Measurements from ENCODE around the gene FGFR1OP2. TPM values are rescaled to one million over a fixed set of nuclear protein-coding genes. Genes with fewer than 3 reads are reported as not detected.

The FGFR1OP2 gene
- total RNA-seq: 100 to 1,000 TPM; 102 to 103 TPM
- polyA plus RNA-seq (ENCODE audit: insufficient read depth, low read depth, low replicate concordance): 30.5 TPM
- long read RNA-seq, donor 1, transcript FGFR1OP2-202 (6 exons, 2,790 nt): minor isoform, 7 of 25 reads
- long read RNA-seq, donor 1, transcript FGFR1OP2-201 (7 exons, 2,924 nt): minor isoform, 7 of 25 reads
- long read RNA-seq, donor 1, transcript FGFR1OP2-206 (5 exons, 956 nt): major isoform, 8 of 25 reads
- long read RNA-seq, donor 1, partial matches to known transcripts: 0 of 25 reads
- long read RNA-seq, donor 1, other reads (novel, unspliced or antisense): 0 of 25 reads
- long read RNA-seq, donor 2, transcript FGFR1OP2-202 (6 exons, 2,790 nt): minor isoform, 5 of 33 reads
- long read RNA-seq, donor 2, transcript FGFR1OP2-201 (7 exons, 2,924 nt): major isoform, 7 of 33 reads
- long read RNA-seq, donor 2, partial matches to known transcripts: 15 of 33 reads
- long read RNA-seq, donor 2, other reads (novel, unspliced or antisense): 0 of 33 reads

- peak; percentile 99 for DNase-seq
- Histone ChIP-seq H3K9me3 (no peaks in the 10 kb centered on the region), H3K36me3 (ENCODE audit: low read depth, missing control alignments) (no peaks in the 10 kb centered on the region), H3K4me1 (peaks cover 31% of the 10 kb centered on the region), H3K27me3 (no peaks in the 10 kb centered on the region), H3K4me3 (peak within 1 kb of the TSS; percentile 85 to 99), H3K27ac (peak within 1 kb of the TSS; percentile 99)
- intact Hi-C loops (cut with DNase I; ENCODE audit: low total_unique reads): no loop called here
- 0 to 1% methylated on average over 40 to 69 of the region's 69 CpGs for WGBS, 2 donors
- TF ChIP-seq POLR2A (IDR thresholded peaks at IDR 0.05) (peak; percentile 92), CTCF (IDR thresholded peaks at IDR 0.05) (no peak)
These were observed at the start of gene FGFR1OP2, which contains the start of gene INTS13 for GRCh38 chr12:26937863-26938700. TSS of gene FGFR1OP2 (plus strand) at chr12:26938470. CDS start at chr12:26954159, 15,689 bp downstream. TSS of gene INTS13 (minus strand) at chr12:26937981. CDS start at chr12:26936803, 1,178 bp downstream.

DNA sequence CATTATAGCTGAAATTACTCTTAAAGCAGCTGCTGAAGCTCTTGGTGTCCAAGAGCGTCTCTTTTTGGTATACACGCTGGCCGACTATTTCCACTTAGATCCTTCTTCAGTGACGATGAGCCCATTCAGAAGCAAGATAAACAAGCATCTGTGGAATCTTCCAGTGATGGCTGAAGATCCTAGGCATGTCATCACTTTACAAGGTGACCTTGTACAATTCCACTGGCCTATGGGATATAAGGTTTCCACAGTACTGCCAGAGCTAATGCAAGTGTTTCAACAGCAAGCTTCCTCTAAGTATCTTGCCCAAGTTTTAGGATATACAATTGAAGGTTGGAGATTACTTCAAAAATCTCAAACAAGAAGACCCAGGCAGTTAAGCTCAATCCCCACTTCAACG is 47.5 kb upstream of the FGFR1OP2 start:
- no peak for TF ChIP-seq POLR2A (IDR thresholded peaks at IDR 0.05)
- no peak for TF ChIP-seq CTCF (IDR thresholded peaks at IDR 0.05)
- WGBS, 2 donors: 90 to 94% methylated on average over 5 of the region's 5 CpGs
- Histone ChIP-seq H3K27me3 (no peaks in the 10 kb centered on the region), H3K4me3 (no peak overlapping the region), H3K27ac (no peak overlapping the region), H3K9me3 (no peaks in the 10 kb centered on the region), H3K4me1 (no peaks in the 10 kb centered on the region), H3K36me3 (ENCODE audit: low read depth, missing control alignments) (no peaks in the 10 kb centered on the region)
- intact Hi-C loops (cut with DNase I; ENCODE audit: low total_unique reads): no loop called here
- DNase-seq: no peak

DNA sequence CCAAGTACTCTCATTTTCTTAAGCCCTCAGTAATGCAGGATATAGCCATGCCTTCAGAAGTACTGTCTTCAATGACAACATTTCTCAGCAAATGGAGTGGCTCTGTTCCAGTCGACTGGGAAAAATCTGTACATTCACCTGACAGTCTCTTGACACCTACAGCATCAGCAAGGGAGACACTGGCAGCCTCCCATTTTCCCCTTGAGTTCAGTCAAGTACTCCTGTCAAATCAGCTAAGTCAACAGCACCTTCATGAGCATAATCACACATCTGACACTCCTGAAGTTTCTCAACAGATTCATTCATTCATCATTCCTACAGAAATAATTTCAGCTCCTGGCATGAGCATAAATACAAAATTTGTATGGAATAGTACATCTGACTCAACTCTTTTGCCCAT is 46.6 kb upstream of the FGFR1OP2 start:
- Histone ChIP-seq H3K9me3 (no peaks in the 10 kb centered on the region), H3K4me3 (no peak overlapping the region), H3K27me3 (no peaks in the 10 kb centered on the region), H3K4me1 (no peaks in the 10 kb centered on the region), H3K36me3 (ENCODE audit: low read depth, missing control alignments) (no peaks in the 10 kb centered on the region), H3K27ac (no peak overlapping the region)
- intact Hi-C loops (cut with DNase I; ENCODE audit: low total_unique reads): no loop called here
- DNase-seq: no peak
- TF ChIP-seq CTCF (IDR thresholded peaks at IDR 0.05) (no peak), POLR2A (IDR thresholded peaks at IDR 0.05) (no peak)
- 71 to 81% methylated on average over 1 of the region's 1 CpG for WGBS, 2 donors

DNA sequence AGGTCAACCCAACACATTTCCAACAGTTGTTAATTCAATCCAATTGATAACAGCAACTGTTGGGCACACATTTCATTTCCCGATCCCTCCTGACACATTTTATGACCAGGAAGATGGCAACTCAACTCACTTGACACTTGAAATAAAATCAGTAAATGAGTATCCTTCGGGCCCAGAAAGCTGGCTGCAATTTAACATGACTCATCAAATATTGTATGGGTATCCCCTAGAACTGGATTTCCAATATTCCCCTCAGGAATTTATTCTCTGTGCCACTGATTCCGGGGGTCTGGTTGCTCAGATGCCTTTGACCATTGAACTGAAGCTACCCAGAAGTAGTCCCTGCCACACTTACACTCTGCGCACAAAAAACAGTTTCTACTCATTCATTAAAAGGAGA is 42.6 kb upstream of the FGFR1OP2 start:
- Histone ChIP-seq H3K36me3 (ENCODE audit: low read depth, missing control alignments) (no peaks in the 10 kb centered on the region), H3K4me3 (no peak overlapping the region), H3K27ac (no peak overlapping the region), H3K9me3 (no peaks in the 10 kb centered on the region), H3K4me1 (no peaks in the 10 kb centered on the region), H3K27me3 (no peaks in the 10 kb centered on the region)
- DNase-seq: no peak
- TF ChIP-seq CTCF (IDR thresholded peaks at IDR 0.05) (no peak), POLR2A (IDR thresholded peaks at IDR 0.05) (no peak)
- 91 to 93% methylated on average over 4 of the region's 4 CpGs for WGBS, 2 donors
- intact Hi-C loops (cut with DNase I; ENCODE audit: low total_unique reads): no loop called here

Measured in testis (tissue), 5 donors.